GM18873 (cell line): Measurements from ENCODE around the gene PBXIP1.

Experiments
- ATAC-seq: cut with Tn5 transposase; IDR thresholded peaks from one replicate; pipeline ENCODE4 v1.9.1; 2021; ENCODE audit warnings: mild to moderate bottlenecking, moderate library complexity, moderate number of reproducible peaks; ENCODE audit not compliant: unreplicated experiment, low FRiP score

PBXIP1 gene

GRCh38 chr1:154974102-154974807 is 18.4 kb upstream of the PBXIP1 start, which contains the start of gene CKS1B:
TSS of gene CKS1B (plus strand) at chr1:154974681. CDS start at chr1:154974746, 65 bp downstream.
- peak; percentile 79 for ATAC-seq

DNA sequence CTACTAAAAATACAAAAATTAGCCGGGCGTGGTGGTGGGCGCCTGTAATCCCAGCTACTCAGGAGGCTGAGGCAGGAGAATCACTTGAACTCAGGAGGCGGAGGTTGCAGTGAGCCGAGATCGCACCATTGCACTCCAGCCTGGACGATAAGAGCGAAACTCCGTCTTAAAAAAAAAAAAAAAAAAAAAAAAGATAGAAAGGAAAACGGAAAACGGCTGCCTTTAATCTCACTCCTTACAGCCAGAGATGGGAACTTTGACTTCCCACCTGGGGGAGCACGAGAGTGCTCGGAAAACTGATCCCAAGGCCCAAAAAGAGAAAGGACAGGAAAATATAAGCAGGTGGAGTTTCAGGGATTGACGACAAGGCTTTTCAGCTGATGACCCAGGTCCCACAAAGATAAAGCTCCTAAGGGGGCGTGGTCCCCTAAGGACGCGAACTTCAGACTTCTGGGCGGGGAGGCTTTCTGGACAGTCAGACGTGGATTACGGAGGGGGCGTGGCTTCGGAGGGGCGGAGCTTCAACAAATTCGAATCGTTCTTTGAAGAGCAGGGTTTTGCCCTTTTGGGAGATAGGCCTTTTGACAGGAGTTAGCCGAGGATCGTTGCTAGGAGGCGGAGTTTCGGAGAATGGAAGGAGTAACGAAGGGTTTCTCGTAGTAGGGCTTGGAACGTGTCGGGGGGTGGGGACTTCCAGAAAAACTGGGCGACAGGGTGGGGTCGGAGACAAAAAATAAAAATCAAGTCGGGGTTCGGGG is 17.6 kb upstream of the PBXIP1 start:
- ATAC-seq: no peak

DNA sequence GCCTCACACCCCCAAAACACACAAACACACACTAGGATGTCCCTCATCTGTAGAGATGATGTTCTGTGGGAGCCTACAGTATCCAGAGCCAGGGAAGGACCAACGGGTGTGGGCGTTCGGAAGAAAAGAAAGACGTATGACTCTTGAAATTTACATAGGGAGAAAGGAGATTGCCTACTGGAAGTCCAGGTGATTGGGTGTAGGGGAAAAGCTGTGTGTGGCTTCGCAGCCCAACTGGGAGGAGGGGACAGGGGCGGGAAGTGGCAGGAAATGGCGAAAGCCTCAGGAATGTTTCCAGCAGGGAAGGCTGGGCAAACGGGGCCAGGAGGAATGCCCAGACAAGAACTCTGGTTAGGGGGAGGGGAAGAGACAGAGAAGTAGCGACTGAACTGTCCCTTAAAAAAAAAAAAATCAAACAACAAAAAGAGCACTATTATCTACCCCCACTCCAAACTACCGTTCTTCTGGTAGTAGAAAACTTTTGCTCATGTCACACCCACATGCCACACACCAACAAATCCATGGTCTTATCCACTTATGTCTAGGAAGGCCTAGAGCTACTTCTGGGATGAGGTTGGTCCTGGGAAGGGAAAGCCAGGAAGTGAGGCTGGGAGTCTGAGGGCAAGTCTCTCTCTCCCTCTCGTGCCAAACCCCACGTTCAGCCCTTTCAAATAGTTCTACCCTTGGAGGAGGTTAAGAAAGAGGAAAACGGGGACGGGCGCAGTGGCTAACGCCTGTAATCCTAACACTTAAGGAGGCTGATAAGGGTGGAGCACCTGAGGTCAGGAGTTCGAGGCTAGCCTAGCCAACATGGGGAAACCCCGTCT is 16.8 kb upstream of the PBXIP1 start:
- no peak for ATAC-seq

GRCh38 chr1:154972213-154972516 is 16.3 kb upstream of the PBXIP1 start:
- ATAC-seq: no peak

GRCh38 chr1:154971341-154971998 is 15.6 kb upstream of the PBXIP1 start:
- no peak for ATAC-seq

- ATAC-seq: no peak
These were observed 14.9 kb upstream of the PBXIP1 start, which contains the start of gene SHC1 for GRCh38 chr1:154970631-154971340. TSS of gene SHC1 (minus strand) at chr1:154970747. CDS start at chr1:154970526, 221 bp downstream.

DNA sequence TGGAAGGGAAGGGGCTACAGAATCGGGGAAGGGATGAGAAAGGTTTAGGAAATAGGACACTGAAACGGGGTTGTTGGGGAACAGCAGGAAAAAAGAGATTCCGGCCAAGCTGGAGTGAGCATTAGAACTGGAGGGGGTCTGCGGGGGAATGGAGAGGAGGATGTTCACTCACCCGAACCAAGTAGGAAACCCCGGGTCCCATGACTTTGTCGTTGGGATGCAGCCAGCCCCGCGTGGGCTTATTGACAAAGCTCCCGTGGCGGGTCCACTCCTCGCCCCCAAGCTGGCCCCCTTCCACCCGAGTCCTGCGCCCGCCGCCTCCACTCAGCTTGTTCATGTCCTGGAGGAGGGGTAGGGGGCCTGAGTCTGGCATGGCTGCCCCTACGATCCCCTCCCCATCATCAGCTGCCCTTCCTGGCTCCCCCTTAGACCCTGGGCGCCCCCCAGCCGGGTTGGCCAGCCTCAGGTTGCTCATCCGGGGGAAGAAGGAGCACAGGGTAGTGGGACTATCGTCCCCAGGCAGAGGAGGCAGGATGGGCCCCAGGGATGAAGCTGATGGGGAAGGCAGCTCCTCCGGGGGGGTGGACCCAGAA is 14.1 kb upstream of the PBXIP1 start:
- no peak for ATAC-seq

GRCh38 chr1:154969246-154969645 is 13.3 kb upstream of the PBXIP1 start:
- ATAC-seq: no peak

DNA sequence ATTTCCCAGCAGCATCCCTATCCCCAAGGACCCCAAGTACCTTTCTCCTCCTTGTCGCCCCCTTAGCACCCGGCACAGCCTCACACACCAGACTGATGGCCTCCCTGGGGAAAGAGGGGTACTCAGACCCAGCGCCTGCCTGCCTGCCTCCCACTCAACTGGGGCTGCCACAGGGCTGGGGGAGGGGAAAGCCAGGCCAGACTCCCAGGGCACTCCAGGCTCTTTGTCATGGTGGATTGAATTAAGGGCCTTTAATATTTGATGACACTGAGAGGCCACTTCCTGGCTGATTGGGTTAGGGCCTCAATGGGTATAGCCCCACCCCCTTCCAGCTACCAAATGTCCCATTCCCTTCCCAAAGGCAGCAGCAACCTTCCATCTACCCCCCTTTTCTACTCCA is 12.8 kb upstream of the PBXIP1 start:
- ATAC-seq: no peak

DNA sequence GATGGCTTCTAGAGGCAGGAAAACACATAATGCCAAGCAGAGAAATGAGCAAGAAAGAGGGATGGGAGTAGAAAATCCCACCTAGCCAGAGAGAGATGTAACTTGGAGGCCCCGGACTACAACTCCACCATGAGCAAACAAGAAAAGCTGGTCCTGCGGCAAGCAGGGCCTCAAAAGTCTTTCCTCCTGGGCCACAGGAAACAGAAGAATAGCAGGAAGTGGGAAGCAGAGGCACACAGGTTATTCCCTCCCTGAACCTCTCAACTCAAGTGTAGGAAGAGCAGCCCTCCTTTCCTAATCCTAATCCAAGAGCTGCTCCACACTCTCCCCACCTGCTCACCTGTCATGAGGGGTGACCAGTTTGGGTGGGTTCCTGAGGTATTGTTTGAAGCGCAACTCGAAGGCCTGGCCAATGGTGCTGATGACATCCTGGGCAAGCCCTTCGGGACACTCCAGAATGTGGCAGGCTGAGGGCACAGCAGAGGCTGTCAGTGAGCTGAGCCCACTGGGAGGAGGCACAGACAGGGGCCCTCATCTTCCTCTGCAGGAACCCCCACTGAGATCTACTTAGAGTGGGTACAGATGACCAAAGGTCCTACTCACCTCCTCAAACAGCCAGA is 11.5 kb upstream of the PBXIP1 start:
- ATAC-seq: no peak

GRCh38 chr1:154966111-154966510 is 10.2 kb upstream of the PBXIP1 start:
- ATAC-seq: no peak

DNA sequence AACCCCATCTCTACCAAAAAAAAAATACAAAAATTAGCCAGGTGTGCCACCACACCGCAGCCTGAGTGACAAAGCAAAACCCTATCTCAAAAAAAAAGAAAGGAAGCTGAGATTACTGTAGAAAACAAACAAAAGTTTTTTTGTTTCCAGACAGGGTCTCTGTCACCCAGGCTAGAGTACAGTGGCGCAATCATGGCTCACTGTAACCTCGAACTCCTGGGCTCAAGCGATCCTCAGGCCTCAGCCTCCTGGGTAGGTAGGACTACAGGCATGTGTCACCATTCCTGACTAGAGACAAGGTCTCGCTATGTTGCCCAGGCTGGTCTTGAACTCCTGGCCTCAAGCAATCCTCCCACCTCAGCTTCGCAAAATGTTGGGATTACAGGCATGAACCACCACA is 8.5 kb upstream of the PBXIP1 start:
- no peak for ATAC-seq

- ATAC-seq: no peak
These were observed 7.7 kb upstream of the PBXIP1 start for GRCh38 chr1:154963643-154964042.

DNA sequence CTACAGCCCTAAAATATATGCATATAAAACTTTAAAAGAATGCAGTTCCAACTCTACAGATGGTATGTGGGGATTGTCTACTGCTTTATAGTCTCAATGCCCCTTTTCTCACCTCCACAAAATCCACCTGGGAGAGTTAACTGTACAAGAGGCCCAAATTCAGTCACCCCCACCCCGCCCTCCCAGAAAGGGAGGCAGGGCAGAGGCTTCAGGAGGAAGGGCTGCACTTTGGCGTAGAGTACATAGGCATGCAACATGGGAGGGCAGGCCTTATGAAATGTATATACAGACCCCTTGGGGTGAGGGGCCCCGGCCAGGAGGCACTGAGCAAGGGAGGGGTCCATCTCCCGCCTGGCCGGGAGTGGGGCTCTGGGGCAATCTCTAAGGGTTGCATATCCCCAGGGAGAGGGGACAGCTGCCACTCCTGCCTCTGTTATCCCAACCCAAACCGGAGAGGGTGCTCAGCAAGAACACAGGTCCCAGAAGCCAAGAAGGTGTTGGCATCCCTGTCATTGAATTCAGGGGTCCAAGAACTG is 7.0 kb upstream of the PBXIP1 start:
- no peak for ATAC-seq

DNA sequence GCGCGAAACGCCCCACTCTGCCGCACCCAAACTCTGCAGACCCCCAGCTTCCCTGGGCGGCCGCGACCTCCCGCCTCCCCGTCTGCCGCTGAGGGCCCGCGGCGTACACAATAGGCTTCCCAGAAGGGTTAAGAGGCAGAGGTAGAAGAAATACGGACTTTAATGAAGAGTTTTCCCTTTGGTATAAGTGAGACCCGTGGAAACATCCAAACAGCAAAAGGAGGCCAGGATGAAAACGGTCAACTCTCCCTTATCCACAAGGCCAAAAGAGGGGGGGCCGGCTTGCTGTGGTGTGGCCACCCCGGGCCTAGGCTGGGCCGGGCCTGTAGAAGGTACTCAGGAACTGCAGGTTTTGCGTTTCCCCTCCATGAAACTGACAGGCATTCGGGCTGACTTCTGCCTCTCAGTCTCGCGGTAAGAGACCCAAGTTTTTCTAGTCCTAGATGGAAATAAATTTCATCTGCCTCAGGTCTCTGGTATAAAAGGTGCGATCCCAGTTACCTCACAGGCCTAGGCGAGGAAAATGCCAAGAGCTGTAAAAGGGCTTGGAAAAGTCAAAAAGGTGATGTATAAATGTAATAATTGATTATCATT is 6.4 kb upstream of the PBXIP1 start:
- no peak for ATAC-seq

- ATAC-seq: peak; percentile 48
These were observed 5.6 kb upstream of the PBXIP1 start, which contains the start of gene PYGO2 for GRCh38 chr1:154961207-154962155. TSS of gene PYGO2 (minus strand) at chr1:154961782. CDS start at chr1:154961576, 206 bp downstream.

DNA sequence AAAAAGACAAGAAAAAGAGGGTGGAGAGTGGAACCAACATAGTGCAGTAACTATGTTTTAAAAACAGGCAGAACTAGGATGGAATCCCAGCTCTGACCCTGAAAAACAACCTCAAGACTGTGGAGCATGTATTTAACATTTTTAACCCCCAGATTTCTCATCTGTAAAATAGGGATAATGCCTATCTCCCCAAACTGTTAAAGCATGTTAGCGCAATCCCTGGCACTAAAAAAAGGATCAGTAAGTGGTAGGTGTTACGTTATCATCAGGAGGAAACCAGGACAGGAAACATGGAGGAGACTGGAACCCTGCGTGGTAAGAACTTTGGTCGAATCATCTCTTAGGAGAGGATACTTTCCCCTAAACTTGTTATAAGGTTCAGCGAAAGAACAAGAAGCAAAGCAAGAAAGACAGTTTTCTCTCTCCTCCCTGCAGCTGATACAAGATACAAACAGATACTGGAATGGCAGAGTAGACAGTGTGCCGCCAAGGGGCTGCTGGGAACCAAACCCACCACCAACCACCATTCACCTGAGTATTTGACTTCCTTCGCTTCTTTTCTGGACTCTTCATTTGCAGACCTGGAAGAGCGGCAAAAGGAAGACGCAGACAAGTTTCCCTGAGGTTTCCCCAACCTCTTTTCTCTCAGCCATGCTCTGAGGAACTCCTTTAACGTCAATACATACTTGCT is 4.7 kb upstream of the PBXIP1 start:
- no peak for ATAC-seq
